Natural killer cell (primary cell): ENCODE results near the gene ZNRF3. TPM values are rescaled to one million over a fixed set of nuclear protein-coding genes. Genes with fewer than 3 reads are reported as not detected.
"Not testable (repeated sequence)": the region's sequence is repeated elsewhere in the genome, so short reads cannot be mapped to it uniquely, and the experiment has no call there.

ENCODE experiments used
- ATAC-seq, 3 donors: fragments of 150-1000 bp in 2 of 3; fragments of 200-7000 bp in 1 of 3; cut with Tn5 transposase; 1 replicate in 1 of 3; 2 replicates in 2 of 3; pipeline ENCODE4 v1.10.0; 2021; ENCODE audit warnings: mild to moderate bottlenecking in 2 of 3, moderate library complexity in 2 of 3
- DNase-seq, 2 donors: peaks; one replicate each; pipeline versions ENCODE4 v3.0.0 to v3.0.0-alpha.2; 2013 to 2021; ENCODE audit warnings: mixed read lengths in 1 of 2
- H3K27ac ChIP-seq: one replicate; pipeline ENCODE4 v1.5.1; 2013; ENCODE audit warnings: mild to moderate bottlenecking, low read length
- H3K27me3 ChIP-seq: one replicate; pipeline ENCODE4 v1.6.1; 2013; ENCODE audit warnings: low read length; ENCODE audit not compliant: control insufficient read depth, insufficient read depth
- H3K36me3 ChIP-seq: one replicate; pipeline ENCODE4 v1.6.1; 2013; ENCODE audit warnings: low read length; ENCODE audit not compliant: control insufficient read depth, insufficient read depth
- H3K4me1 ChIP-seq: one replicate; pipeline ENCODE4 v1.6.1; 2013; ENCODE audit warnings: low read length; ENCODE audit not compliant: control insufficient read depth, insufficient read depth
- H3K4me3 ChIP-seq: one replicate; pipeline ENCODE4 v1.5.1; 2013; ENCODE audit warnings: low read length
- H3K9me3 ChIP-seq: one replicate; pipeline ENCODE4 v1.6.1; 2013; ENCODE audit warnings: low read length; ENCODE audit not compliant: control insufficient read depth, insufficient read depth
- H3K27ac Mint-ChIP-seq, 2 donors: one replicate each; pipeline ENCODE4 v1.8.0; 2022; ENCODE audit warnings: mild to moderate bottlenecking in 2 of 2, mixed read lengths in 2 of 2, moderate library complexity in 1 of 2
- H3K27me3 Mint-ChIP-seq, 2 donors: one replicate each; pipeline ENCODE4 v1.8.0; 2022; ENCODE audit warnings: low read depth in 2 of 2, mixed read lengths in 2 of 2
- H3K36me3 Mint-ChIP-seq: one replicate; pipeline ENCODE4 v1.8.0; 2022; ENCODE audit warnings: mixed read lengths
- H3K4me1 Mint-ChIP-seq, 2 donors: one replicate each; pipeline ENCODE4 v1.8.0; 2022; ENCODE audit warnings: mixed read lengths in 2 of 2
- H3K4me3 Mint-ChIP-seq: one replicate; pipeline ENCODE4 v1.8.0; 2022; ENCODE audit warnings: mild to moderate bottlenecking, moderate library complexity, mixed read lengths
- H3K9me3 Mint-ChIP-seq, 2 donors: one replicate each; pipeline ENCODE4 v1.8.0; 2022; ENCODE audit warnings: mixed read lengths in 2 of 2
- WGBS: methylation state at CpG from one replicate; pipeline ENCODE4 v1.1.7; 2013; ENCODE audit warnings: missing lambda C conversion rate; ENCODE audit not compliant: insufficient coverage; 5-methylcytosine and 5-hydroxymethylcytosine counted together
- intact Hi-C: fragments of 100-400 bp; cut with micrococcal nuclease; formaldehyde crosslinking; loops from one replicate; pipeline ENCODE4 v1.14.2; 2022
- total RNA-seq, 4 donors: library from RNA; stranded (reverse); fragments of 120-200 nt in 1 of 4; gene quantifications; one replicate each; pipeline versions ENCODE4 v1.2.3 to v1.2.4, GENCODE V29; 2013 to 2022
- TF ChIP-seq, protein P1 (sequence below): fragments of 200-600 bp; IDR thresholded peaks from one replicate; pipeline ENCODE4 v1.8.0; 2022; ENCODE audit warnings: antibody characterized with exemption

Gene ZNRF3
- total RNA-seq, 3 donors from 2014 or later (not counting 1 experiment from before 2014, with no cell fraction given) = 0.23 to 0.34 (median 0.33) TPM

DNA sequence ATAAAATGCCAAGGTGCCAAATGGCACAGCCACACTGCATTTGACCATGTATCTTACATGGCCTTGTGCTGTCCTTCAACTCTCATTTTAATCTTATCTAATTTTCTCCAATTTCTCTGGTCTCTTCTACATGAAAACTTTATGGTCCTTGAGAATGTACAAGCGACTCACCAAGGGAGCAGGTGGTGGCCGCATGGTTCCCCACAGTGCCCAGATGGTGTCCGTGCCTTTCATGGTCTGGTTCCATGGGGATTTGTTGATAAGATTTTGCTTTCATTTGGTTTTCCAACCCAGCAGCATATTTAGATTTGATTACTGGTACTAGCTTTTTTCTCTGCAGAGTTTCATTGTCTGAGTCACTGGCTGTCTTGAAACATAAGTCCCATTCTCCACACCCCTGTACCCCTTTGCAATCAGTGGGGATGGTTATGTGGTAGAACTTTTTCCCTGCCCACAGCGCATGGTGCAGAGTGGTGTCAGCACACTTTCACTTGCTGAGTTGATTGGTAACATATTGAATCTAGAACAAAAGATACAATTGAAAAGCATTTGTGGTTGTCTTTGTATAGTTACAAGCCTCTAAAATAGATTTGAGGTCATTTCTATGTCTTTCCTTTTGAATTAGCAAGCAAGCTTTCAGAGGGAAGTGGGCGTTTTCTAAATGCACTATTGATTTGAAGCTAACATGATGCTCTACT, 24.1 kb downstream of the ZNRF3 start:
- DNase-seq (no peak), ATAC-seq (no peak)
- Histone ChIP-seq H3K9me3 (no peaks in the 10 kb centered on the region), H3K4me3 (no peak overlapping the region), H3K4me1 (no peaks in the 10 kb centered on the region), H3K27me3 (no peaks in the 10 kb centered on the region), H3K27ac (no peak overlapping the region), H3K36me3 (no peaks in the 10 kb centered on the region)
- WGBS = 83% methylated on average over 5 of the region's 5 CpGs
- Mint-ChIP-seq H3K4me3 (no peak overlapping the region), H3K36me3 (no peaks in the 10 kb centered on the region), H3K9me3 (no peaks in the 10 kb centered on the region), H3K4me1 (peaks cover 0 to 4% of the 10 kb centered on the region in 2 donors), H3K27me3 (peaks cover 14 to 47% of the 10 kb centered on the region in 2 donors), H3K27ac (no peak overlapping the region)
- TF ChIP-seq, protein P1, sequence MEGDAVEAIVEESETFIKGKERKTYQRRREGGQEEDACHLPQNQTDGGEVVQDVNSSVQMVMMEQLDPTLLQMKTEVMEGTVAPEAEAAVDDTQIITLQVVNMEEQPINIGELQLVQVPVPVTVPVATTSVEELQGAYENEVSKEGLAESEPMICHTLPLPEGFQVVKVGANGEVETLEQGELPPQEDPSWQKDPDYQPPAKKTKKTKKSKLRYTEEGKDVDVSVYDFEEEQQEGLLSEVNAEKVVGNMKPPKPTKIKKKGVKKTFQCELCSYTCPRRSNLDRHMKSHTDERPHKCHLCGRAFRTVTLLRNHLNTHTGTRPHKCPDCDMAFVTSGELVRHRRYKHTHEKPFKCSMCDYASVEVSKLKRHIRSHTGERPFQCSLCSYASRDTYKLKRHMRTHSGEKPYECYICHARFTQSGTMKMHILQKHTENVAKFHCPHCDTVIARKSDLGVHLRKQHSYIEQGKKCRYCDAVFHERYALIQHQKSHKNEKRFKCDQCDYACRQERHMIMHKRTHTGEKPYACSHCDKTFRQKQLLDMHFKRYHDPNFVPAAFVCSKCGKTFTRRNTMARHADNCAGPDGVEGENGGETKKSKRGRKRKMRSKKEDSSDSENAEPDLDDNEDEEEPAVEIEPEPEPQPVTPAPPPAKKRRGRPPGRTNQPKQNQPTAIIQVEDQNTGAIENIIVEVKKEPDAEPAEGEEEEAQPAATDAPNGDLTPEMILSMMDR = no peak
- intact Hi-C loops = no loop called here

- peaks cover 20 to 41% of the 10 kb centered on the region in 2 donors for H3K27me3 Mint-ChIP-seq
- H3K9me3 ChIP-seq, H3K4me1 ChIP-seq, H3K4me1 Mint-ChIP-seq, H3K36me3 ChIP-seq, H3K27ac ChIP-seq, H3K36me3 Mint-ChIP-seq, intact Hi-C loops, H3K9me3 Mint-ChIP-seq, H3K4me3 ChIP-seq, DNase-seq, H3K27me3 ChIP-seq, H3K27ac Mint-ChIP-seq, H3K4me3 Mint-ChIP-seq, ATAC-seq: not testable (repeated sequence)
- 88% methylated on average over 10 of the region's 10 CpGs for WGBS
Observed at GRCh38 chr22:28908810-28909209, 25.4 kb downstream of the ZNRF3 start.

DNA sequence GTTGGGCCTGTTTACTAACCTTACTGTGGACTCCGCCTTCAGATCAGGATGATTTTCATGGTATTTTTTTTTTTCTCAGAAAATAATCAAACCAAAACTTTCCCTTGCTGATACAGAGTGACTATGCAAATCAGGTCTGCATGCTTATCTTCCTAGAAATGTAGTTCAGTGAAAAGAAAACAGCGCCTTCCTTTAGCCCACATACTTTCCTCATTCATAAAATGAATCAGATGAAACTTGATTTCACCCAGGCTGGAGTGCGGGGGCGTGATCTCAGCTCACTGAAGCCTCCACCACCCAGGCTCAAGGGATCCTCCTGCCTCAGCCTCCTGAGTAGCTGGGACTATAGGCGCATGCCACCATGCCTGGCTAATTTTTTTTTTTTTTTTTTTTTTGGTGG, 26.0 kb downstream of the ZNRF3 start:
- Histone ChIP-seq H3K4me3 (no peak overlapping the region), H3K27ac (no peak overlapping the region), H3K4me1 (no peaks in the 10 kb centered on the region), H3K27me3 (no peaks in the 10 kb centered on the region), H3K9me3 (no peaks in the 10 kb centered on the region), H3K36me3 (no peaks in the 10 kb centered on the region)
- Mint-ChIP-seq H3K4me1 (peaks cover 0 to 4% of the 10 kb centered on the region in 2 donors), H3K9me3 (no peaks in the 10 kb centered on the region), H3K27me3 (peaks cover 23 to 38% of the 10 kb centered on the region in 2 donors), H3K4me3 (no peak overlapping the region), H3K27ac (no peak overlapping the region), H3K36me3 (no peaks in the 10 kb centered on the region)
- DNase-seq = no peak
- WGBS = 70% methylated on average over 5 of the region's 5 CpGs
- ATAC-seq = no peak
- TF ChIP-seq, protein P1 = no peak
- intact Hi-C loops = no loop called here

GRCh38 chr22:28910569-28911303, 27.4 kb downstream of the ZNRF3 start:
- Histone ChIP-seq H3K27ac (no peak overlapping the region), H3K36me3 (no peaks in the 10 kb centered on the region), H3K9me3 (no peaks in the 10 kb centered on the region), H3K27me3 (no peaks in the 10 kb centered on the region), H3K4me3 (no peak overlapping the region), H3K4me1 (no peaks in the 10 kb centered on the region)
- Mint-ChIP-seq H3K36me3 (no peaks in the 10 kb centered on the region), H3K27me3 (peaks cover 17 to 27% of the 10 kb centered on the region in 2 donors), H3K4me3 (no peak overlapping the region), H3K4me1 (peaks cover 0 to 4% of the 10 kb centered on the region in 2 donors), H3K27ac (no peak overlapping the region), H3K9me3 (no peaks in the 10 kb centered on the region)
- ATAC-seq (no peak), DNase-seq (no peak)
- TF ChIP-seq, protein P1 = no peak
- WGBS = 95% methylated on average over 3 of the region's 3 CpGs
- intact Hi-C loops = no loop called here
